ENCODE results near the gene HSPBP1. TPM values are rescaled to one million over a fixed set of nuclear protein-coding genes. Genes with fewer than 3 reads are reported as not detected.

HSPBP1 gene
- polyA plus RNA-seq, 3 donors, result 23.1 to 29.3 (median 25.7) TPM

- no peak for DNase-seq (ENCODE audit: low read depth in 3 of 3, low spot score in 2 of 3)
Observed at GRCh38 chr19:55242517-55242916, 37.4 kb downstream of the HSPBP1 start.

GRCh38 chr19:55241935-55242464, 37.9 kb downstream of the HSPBP1 start:
- DNase-seq (ENCODE audit: low read depth in 3 of 3, low spot score in 2 of 3), result no peak

- no peak for DNase-seq (ENCODE audit: low read depth in 3 of 3, low spot score in 2 of 3)
Observed at GRCh38 chr19:55241143-55241934, 38.6 kb downstream of the HSPBP1 start.

GRCh38 chr19:55240713-55241020, 39.2 kb downstream of the HSPBP1 start:
- no peak for DNase-seq (ENCODE audit: low read depth in 3 of 3, low spot score in 2 of 3)

- DNase-seq (ENCODE audit: low read depth in 3 of 3, low spot score in 2 of 3), result no peak
Observed at GRCh38 chr19:55239004-55239403, 40.9 kb downstream of the HSPBP1 start.

- no peak for DNase-seq (ENCODE audit: low read depth in 3 of 3, low spot score in 2 of 3)
Observed at GRCh38 chr19:55238030-55238429, 41.9 kb downstream of the HSPBP1 start.

GRCh38 chr19:55232986-55233385, 46.9 kb downstream of the HSPBP1 start:
- no peak for DNase-seq (ENCODE audit: low read depth in 3 of 3, low spot score in 2 of 3)

- peak in 1 of 3 donors; percentile 13 for DNase-seq (ENCODE audit: low read depth in 3 of 3, low spot score in 2 of 3)
Observed at GRCh38 chr19:55232286-55232602, 47.7 kb downstream of the HSPBP1 start.

GRCh38 chr19:55231391-55232285, 48.3 kb downstream of the HSPBP1 start:
- no peak for DNase-seq (ENCODE audit: low read depth in 3 of 3, low spot score in 2 of 3)

GRCh38 chr19:55230780-55231179, 49.1 kb downstream of the HSPBP1 start:
- no peak for DNase-seq (ENCODE audit: low read depth in 3 of 3, low spot score in 2 of 3)

GRCh38 chr19:55230329-55230728, 49.6 kb downstream of the HSPBP1 start:
- DNase-seq (ENCODE audit: low read depth in 3 of 3, low spot score in 2 of 3), result no peak

GRCh38 chr19:55229789-55230182, 50.1 kb downstream of the HSPBP1 start:
- no peak for DNase-seq (ENCODE audit: low read depth in 3 of 3, low spot score in 2 of 3)

GRCh38 chr19:55229145-55229788, 50.6 kb downstream of the HSPBP1 start:
- no peak for DNase-seq (ENCODE audit: low read depth in 3 of 3, low spot score in 2 of 3)

- no peak for DNase-seq (ENCODE audit: low read depth in 3 of 3, low spot score in 2 of 3)
Observed at GRCh38 chr19:55228403-55229031, 51.4 kb downstream of the HSPBP1 start, which contains the start of gene TMEM86B. Gene TMEM86B (minus strand): TSS chr19:55228763. CDS start chr19:55228741, 22 bp downstream.

- DNase-seq (ENCODE audit: low read depth in 3 of 3, low spot score in 2 of 3), result no peak
Observed at GRCh38 chr19:55228015-55228391, 51.9 kb downstream of the HSPBP1 start.

GRCh38 chr19:55227241-55228014, 52.5 kb downstream of the HSPBP1 start:
- no peak for DNase-seq (ENCODE audit: low read depth in 3 of 3, low spot score in 2 of 3)

- no peak for DNase-seq (ENCODE audit: low read depth in 3 of 3, low spot score in 2 of 3)
Observed at GRCh38 chr19:55226788-55227187, 53.1 kb downstream of the HSPBP1 start.

- no peak for DNase-seq (ENCODE audit: low read depth in 3 of 3, low spot score in 2 of 3)
Observed at GRCh38 chr19:55226273-55226672, 53.6 kb downstream of the HSPBP1 start.

- DNase-seq (ENCODE audit: low read depth in 3 of 3, low spot score in 2 of 3), result no peak
Observed at GRCh38 chr19:55225415-55225958, 54.4 kb downstream of the HSPBP1 start.
